GM19023 (cell line): ENCODE data around the gene CIAPIN1.
A peak's percentile ranks its signal among the peaks of the same experiment; 100 is the strongest.
"Not testable (repeated sequence)": the region's sequence is repeated elsewhere in the genome, so short reads cannot be mapped to it uniquely, and the experiment has no call there.

ENCODE experiments used
- ATAC-seq: cut with Tn5 transposase; IDR thresholded peaks from one replicate; pipeline ENCODE4 v1.9.1; 2021; ENCODE audit warnings: mild to moderate bottlenecking, moderate library complexity; ENCODE audit not compliant: unreplicated experiment

Gene CIAPIN1

DNA sequence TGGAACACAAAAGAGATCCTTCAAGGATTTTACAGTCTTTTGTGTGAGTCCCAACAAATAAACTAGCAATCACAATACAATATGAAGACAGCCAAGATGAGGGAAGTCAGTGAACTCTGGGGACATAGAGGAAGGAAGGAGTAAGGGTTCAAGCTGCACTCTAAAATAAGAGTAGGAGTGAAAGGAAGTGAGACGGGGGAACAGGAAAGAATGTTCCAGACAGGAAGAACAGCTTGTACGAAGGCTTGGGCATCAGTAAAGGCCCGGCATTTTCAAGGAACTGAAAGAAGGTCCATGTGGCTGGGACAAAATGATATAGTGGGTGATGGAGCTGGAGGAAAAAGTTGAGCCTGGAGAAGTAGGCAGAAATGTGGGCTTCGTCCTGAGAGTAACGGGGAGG, 38.1 kb downstream of the CIAPIN1 start:
- no peak for ATAC-seq

DNA sequence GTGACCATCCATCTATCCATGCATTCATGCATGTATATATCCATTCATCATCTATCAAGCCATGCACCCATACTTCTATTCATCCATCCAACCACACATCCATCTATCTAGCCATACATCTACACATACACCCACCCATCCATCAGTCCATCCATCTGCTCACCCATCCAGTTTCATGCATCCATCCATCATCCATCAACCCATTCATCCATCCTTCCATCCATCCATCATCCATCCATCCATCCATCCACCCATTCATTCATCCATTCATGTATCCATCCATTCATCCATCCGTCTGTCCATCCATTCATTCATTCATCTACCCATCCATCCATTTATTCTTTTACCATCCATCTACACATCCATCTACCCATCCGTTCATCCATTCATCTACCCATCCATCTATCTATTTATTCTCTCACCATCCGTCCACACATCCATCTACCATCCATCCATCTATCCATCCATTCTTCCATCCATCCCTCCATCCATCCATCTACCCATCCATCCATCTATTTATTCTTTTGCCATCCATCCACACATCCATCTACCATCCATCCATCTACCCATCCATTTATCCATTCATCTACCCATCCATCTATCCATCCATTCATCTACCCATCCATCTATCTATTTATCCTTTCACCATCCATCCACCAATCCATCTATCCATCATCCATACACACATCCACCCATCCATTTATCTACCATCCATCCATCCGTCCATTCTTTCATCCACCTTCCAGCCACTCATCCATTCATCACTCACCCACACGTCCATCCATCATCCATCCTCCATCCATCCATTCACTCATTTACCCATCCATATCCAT, 39.4 kb downstream of the CIAPIN1 start:
- no peak for ATAC-seq

DNA sequence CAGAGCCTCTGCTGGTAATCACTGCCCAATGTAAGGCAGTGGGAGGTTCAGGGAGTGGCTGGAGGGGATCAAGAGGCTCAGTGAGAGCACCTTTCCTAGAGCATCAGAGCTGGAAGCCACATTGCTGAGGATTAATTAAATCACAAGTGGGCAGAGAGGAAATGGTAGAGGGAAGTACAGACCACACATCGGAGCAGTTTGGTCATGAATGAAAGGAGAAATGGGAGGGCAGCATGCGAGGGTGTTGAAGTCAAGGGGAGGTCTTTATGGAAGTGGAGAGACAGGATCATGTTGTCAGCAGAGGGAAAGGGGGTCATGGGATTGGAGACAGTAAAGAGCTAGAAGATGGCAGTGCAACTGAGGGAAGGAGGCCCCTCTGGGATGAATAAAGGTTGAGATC, 40.3 kb downstream of the CIAPIN1 start:
- no peak for ATAC-seq

DNA sequence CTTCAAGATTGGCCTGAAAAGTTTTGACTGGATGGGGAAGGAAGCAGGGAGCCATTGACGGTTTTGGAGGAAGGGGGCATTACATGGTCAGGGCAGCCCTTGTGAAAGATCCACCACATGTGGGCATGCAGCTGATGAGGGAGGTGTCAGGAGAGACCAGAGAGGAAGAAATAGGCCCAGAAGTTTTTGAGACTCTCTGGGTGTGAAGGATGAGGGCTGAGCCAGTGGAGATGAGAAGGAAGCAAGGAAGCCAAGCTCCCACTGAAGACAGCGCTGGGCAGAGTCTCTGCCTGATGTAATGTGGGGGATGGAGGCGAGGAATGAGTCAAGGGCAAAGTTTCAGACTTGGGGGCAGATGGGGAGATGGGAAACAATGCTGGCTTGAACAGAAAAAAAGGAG, 42.1 kb downstream of the CIAPIN1 start:
- no peak for ATAC-seq

DNA sequence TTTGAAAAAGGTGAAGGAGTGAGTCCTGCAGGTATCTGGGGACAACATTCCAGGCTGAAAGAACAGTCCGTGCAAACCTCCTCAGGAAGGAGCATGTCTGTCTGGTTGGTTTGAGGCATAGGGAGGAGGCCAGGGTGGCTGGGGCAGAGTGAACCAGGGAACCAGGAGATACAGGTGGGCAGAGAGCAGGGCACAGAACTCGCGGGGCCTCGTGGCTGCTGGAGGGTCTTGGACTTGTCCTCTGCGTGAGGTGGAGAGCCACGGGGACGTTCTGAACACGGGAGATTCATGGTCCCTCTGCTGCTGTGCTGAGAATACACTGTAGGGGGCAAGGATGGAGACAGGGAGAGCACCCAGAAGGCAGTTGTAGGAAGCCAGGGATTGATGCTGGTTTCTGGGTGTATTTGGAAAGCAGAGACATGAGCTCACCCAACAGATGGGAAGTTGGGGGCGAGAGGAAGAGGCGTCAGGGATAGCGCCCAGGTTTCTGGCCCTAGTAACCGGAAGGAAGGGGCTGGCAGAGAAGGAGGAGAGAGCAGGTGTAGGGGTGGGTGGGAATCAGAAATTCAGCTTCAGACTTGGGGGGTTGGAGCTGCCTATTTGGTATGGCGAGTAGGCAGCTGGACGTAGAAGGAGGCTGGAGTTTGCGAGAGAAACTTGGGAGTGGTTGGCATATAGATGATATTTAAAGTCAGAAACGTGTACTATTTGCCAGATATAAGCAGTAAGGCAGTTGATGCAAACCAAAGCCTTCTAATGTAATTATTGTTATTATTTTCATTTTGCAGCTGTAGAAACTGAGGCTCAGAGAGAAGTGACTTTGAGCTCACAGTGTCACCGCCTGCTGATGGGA, 43.0 kb downstream of the CIAPIN1 start, which contains the start of gene CCL17:
TSS of gene CCL17 (plus strand) at position 803 of the 853 bp plus-strand sequence. CDS start 9,166 bp downstream, outside the sequence.
- no peak for ATAC-seq

DNA sequence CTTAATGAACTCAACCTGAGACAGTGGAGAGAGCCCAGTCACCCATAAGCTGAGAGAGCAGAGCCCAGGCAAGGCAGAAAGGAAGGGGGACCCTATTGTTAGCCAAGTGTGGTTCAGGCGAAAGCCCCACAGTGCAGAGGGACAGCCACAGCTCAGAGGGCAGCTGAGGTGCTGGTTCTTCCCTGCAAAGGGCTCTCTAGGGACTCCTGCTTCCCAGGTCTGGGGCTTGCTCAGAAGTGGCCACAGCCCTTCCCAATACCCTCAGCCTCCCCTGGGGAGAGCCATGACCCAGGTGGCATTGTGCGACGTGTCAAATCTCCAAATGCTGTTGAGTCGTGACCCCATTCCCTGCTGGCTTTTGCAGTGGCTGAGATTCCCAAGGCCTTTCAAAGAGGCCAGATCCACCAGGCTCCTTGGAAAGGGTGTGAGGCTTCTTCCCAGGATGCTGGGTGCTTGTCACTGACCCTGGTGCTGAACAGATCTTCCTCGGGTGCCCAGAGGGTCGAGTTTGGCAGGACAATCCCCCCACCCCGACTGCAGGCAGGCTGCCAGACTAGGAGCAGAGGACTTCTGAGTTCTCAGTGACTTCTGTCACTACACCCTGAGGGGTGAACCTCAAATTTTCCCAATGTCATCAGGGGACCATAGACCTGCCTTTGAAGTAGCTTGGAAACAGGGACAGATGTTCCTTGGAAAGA, 45.1 kb downstream of the CIAPIN1 start:
- ATAC-seq, result no peak

DNA sequence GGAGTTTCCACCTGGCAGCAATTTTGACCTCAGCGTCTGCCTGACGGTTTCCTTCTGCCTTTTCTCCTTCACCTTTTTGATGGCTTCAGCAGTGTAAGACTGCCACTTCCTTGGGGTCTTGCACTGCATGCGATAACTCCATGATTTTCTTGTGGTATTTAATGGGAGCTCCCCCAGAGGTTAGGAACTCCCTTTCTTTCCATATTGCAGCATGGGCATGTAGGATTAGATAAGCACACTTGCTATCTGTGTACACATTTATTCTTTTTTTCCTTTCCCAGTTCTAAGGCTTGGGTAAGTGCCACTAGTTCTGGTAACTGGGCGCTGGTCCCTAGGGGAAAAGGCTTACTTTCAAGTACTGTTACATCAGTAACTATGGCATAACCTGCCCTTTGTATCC, 49.7 kb downstream of the CIAPIN1 start:
- not testable (repeated sequence) for ATAC-seq

DNA sequence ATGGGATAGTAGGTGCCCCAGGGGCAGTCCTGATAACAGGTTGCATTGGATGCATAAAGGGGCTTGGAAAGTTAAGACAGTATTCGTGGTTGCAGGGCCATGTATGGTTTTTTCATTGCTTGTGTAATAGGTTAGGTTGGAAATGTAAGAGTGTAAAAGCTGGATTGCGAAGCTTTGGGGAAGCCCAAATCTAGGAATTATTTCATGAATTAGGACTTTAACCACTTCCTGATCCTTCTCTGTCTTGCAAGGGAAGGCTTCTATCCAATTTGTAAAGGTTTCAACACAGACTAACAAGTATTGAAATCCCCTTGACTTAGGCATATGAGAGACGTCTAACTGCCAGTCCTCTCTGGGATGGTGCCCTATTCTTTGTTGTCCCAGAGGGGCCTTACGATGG, 50.4 kb downstream of the CIAPIN1 start:
- no peak for ATAC-seq

DNA sequence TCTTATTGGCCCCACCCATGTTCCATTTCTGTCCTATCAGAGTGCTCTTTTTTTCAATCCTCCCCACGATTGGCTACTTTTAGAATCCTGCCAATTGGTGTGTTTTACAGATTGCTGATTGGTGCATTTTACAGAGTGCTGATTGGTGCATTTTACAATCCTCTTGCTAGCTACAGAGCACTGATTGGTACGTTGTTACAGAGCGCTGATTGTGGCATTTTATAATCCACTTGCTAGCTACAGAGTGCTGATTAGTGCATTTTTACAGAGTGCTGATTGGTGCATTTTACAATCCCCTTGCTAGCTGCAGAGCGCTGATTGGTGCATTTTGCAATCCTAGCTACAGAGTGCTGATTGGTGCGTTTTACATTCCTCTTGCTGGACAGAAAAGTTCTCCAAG, 52.2 kb downstream of the CIAPIN1 start:
- ATAC-seq, result no peak

DNA sequence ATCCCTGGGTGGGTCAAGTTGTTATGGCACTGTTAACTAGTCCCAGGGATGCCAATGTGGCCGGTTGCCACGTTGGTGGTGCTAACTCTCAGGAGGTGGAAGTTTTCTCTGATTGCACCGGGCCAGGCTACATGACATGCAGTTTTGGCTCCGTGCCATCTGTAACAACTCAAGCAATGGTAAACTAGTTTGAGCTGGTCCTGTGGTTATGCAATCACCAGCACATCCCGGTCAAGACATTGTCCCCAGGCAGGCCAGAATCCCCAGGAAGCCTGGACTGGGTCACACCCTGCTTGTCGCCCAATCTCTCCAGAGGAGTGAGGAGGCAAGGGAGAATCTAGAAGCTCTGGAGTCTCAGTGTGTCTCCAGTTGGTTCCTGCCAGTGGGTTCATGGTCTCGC, 52.7 kb downstream of the CIAPIN1 start:
- ATAC-seq, result no peak

DNA sequence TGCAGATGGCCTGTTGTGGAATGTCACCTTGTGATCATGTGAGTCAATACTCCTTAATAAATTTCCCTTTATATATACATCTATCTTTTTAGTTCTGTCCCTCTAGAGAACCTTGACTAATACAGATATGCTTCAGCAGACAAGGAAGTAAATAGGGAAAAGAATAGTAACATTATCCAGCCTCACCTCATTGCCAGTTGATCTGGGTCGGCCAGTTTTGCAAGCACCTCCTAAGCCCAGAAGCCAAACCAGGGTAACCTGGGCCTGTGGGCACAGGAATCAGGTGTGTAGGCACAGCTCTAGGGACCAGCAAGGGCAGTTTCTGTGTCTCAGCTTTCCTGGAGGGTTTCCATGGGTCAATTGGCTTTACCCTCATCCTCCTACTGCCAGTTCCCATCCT, 54.5 kb downstream of the CIAPIN1 start:
- ATAC-seq, result no peak

DNA sequence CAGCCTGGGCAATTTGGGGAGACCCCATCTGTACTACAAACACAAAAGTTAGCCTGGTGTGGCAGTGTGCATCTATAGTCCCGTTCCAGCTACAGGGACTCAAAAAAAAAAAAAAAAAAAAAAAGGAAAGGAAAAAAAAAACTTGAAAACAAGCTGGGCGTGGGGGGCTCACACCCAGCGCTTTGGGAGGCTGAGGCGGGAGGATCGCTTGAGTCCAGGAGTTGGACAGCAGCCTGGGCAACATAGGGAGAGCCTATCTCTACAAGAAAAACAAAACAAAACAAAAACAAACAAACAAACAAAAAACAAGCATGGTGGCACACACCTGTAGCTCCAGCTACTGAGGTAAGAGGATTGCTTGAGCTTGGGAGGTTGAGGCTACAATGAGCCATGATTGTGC, 55.5 kb downstream of the CIAPIN1 start:
- no peak for ATAC-seq

DNA sequence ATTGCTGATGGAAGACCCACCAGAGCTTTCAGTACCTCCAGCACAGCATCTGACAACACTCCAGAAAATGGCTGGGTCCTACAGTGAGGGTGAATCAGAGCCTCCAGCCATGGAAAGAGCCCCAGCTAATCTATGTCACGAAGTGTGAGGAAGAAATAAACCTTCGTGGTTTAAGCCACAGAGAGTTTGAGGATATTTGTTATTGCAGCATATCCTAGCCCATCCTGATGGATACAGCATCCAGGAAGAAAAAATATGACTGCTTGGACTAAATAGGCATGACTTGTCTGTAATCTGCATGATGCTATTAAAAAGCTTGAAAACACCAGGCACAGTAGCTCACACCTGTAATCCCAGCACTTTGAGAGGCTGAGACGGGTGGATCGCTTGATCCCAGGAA, 55.9 kb downstream of the CIAPIN1 start:
- no peak for ATAC-seq

DNA sequence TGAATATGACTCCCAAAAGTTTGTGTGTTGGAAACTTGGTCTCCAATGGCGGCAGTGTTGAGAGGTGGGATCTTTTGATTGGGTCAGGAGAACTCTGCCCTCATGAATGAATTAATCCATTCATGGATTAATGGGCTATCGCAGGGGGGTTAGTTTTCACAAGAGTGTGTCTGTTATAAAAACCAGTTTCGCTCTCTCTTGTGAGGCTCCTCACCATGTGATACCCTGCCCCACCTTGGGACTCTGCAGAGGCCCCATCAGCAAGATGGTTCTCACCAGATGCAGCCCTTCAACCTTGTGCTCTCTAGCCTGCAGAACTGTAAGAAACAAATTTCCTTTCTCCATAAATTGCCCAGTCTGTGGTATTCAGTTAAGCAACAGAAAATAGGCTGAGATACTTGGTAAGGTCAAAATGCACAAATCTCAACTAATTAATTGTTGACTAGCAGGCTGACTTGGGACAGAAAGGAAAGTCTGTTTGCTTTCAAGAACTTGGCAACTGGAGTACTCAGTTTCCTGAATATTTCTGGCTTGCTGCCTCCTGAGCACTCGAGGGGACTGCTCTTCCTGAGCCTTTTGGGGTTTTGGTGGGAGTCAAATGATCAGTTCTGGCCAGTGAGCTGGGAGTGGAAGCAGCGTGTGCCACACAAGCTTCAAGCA, 56.4 kb downstream of the CIAPIN1 start:
- ATAC-seq, result no peak

DNA sequence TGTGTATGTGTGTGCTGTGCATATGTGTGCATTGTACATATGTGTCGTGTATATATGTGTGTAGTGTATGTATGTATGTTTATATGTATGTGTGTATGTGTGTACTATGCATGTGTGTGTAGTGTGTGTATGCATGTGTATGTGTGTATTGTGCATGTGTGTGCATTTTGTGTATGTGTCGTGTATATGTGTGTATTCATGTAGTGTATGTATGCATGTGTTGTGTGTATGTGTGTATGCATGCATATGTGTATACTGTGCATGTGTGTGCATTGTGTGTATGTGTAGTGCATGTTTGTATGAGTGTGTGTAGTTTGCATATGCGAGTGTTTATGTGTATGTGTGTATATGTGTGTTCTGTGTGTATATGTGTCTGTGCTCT, 58.1 kb downstream of the CIAPIN1 start:
- ATAC-seq, result no peak

DNA sequence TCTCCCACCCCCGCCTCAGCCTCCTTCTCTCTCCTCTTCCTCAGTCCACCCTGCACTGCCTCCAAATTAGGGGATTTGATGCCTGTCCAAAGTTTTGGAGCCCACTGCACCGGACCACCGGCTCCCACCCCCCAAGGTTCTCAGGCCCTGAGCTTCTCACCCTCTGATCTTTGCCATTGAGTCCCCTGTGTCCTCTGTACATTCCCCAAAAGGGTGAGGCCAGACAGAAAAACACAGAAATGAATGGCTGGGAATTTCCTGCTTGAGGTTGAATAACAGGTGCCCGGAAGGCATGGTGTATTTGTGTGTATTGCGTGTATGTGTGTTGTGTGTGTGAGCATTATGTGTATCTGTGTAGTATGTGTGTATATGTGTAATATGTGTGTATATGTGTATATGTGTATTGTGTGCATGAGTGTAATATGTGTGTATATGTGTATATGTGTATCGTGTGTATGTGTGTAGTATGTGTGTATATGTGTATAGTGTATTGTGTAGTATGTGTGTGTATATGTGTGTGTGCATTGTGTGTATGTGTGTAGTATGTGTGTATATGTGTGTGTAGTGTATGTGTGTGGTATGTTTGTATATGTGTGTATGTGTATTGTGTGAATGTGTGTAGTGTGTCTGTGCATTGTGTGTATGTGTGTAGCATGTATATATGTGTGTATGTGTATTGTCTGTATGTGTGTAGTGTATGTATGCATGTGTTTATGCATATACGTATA, 58.7 kb downstream of the CIAPIN1 start:
- ATAC-seq, result peak; percentile 75

DNA sequence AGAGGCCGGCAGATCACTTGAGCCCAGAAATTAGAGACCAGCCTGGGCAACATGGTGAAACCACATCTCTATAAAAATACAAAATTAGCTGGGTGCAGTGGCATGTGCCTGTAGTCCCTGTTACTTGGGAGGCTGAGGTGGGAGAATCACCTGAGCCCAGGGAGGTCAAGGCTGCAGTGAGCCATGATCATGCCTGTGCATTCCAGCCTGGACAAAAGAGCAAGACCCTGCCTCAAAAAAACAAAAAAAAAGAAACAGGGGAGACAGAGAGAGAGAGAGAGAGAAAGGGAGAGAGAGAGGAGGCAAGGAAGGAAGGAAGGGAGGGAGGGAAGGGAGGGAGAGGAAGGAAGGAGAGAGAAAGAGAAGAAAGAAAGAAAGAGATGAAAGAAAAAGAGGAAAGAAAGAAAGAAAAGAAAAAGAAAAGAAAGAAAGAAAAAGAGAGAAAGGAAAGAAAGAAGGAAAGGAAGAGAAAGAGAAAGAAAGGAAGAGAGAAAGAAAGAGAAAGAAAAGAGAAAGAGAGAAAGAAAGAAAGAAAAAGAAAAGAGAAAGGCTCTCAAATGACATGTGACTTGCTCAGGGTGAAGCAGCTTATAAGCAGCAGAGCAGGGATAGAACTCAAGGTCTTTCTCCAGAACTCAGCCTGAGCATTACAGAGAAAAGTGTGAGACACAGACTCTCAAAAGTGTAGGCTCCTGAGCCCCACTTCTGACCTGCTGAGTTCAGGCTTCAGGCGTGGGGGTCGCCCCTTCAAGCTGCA, 59.4 kb downstream of the CIAPIN1 start:
- ATAC-seq, result peak; percentile 49

DNA sequence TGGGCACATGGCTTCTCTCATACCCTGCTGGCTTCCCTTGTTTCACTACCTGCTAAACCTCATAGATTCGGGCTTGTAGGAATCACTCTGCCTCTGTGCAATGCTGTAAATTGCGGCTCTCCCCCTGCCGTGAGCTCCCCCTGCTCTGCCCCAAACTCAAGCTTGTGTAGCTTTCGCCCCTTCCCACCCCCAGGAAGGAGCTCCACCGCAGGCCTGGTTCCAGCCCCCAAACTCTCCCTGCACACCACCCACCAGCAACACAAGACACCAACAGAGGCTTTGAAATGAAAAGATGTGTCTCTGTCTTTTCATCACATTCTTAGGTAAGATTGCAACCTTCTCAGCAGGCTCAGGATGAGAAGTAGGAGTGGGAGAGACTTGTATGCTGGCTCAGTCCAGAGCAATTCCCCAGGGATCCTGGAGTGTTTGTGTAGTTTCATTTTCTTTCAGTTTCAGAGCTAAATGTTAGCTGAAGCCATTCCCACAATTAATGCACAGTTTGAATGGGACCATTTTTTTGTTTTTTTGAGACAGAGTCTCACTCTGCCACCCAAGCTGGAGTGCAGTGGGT, 60.7 kb downstream of the CIAPIN1 start:
- ATAC-seq, result no peak

DNA sequence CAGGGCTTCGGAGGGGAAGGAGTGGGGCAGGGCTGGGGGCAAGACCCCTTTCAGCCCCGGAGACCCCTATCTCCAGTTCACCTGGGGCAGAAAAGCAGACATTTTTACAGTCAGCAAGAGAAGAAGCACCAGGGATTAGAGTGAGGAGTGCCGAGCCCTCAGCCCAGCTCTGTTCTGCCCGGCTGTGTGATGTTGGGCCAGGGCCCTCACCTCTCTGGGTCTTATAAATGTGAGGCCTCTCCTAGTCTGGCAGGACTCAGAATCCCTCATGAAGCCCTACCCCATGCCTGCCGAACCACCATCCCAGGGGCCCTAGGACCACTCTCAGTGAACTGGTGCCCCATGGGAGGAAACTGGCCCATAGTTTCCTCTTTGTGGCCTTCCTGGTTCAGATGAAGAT, 62.1 kb downstream of the CIAPIN1 start:
- ATAC-seq, result no peak
